C4-2B (cell line): ENCODE measurements around the gene EBP.
"Not testable (repeated sequence)": the region's sequence is repeated elsewhere in the genome, so short reads cannot be mapped to it uniquely, and the experiment has no call there.

Experiments
- H3K27ac ChIP-seq: fragments of 450-650 bp; 2 replicates; pipeline ENCODE4 v1.5.1; 2017
- CTCF ChIP-seq: fragments of 450-650 bp; conservative IDR thresholded peaks from 2 replicates; pipeline ENCODE4 v1.5.1; 2017; ENCODE audit warnings: mild to moderate bottlenecking
- ZFX ChIP-seq: fragments of 450-650 bp; IDR thresholded peaks from 2 replicates; pipeline ENCODE4 v1.6.1; 2017

EBP gene

DNA sequence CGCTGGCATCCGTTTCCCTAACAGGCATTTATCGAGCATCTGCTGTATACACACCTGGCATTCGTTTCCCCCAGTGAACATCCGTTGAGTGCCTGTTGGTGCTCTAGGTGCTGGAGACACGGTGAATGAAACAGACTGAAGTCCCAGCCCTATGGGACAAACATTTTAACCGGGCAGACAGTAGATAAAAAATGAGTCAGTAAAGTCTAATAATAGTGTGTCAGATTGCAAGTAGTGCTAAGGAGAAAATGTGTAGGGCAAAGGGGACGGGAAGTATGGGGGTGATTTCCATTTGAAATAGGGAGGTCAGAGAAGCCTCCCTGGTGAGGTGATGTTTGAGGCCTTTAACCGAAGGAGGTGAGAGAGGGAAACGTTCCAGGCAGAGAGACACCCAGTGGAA, 5.3 kb upstream of the EBP start:
- TF ChIP-seq ZFX = no peak
- TF ChIP-seq CTCF = no peak
- no peak overlapping the region for H3K27ac ChIP-seq

DNA sequence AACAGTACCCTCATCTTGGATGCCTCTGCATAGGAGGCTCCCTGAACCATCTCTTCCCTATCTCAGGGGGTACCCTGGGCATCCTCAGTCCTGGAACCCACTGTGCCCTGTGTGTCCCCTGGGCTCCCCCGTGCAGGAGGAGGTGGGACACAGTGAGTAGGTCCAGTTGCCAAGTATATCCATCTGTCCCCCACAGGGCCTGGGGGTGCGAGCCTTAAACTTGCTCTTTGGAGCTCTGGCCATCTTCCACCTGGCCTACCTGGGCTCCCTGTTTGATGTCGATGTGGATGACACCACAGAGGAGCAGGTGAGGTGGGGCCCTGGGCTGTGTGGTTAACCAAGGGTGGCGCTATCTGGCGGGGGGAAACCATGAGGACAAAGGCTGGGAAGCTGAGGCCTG, 4.6 kb upstream of the EBP start:
- no peak overlapping the region for H3K27ac ChIP-seq

DNA sequence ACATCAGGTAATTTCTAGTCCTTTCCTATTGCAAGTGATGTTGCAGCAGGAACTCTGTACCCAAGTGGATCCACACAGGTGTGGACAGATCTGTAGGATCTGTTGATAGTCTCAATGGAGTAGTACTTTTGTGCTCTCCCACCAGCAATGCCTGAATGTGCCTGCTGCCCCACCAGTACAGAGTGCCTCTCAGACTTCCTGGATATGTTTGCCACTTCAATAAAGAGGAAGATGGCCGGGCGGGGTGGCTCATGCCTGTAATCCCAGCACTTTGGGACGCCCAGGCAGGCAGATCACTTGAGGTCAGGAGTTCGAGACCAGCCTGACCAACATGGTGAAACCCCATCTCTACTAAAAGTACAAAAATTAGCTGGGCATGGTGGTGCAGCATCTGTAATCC, 2.1 kb upstream of the EBP start:
- H3K27ac ChIP-seq = not testable (repeated sequence)

More for the DNA sequence above, 4.6 kb upstream of the EBP start:
- TF ChIP-seq CTCF = no peak
- no peak for TF ChIP-seq ZFX

DNA sequence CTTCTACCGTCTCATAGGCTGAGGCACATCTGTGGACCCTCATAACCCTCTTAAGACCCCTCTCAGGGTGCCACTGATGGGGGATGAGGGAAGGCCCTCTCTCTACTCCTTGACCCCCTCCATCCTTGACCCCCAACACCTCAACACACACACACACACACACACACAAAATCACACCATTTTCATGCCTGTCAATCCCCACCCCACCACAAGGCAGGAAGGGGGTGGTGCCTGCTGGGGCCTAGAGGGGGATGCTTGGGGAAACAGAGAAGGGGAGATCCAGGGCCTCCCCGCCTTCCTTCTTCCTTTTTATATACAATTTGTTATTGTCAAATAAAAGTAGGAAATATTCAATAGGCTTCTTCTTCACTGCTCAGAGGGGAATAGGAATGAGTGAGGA, 1.2 kb upstream of the EBP start:
- peak overlapping the region; percentile 90 for H3K27ac ChIP-seq
- TF ChIP-seq ZFX (no peak), CTCF (no peak)

GRCh38 chrX:48520976-48521352, 644 bp upstream of the EBP start:
- peak overlapping the region; percentile 90 for H3K27ac ChIP-seq
- TF ChIP-seq CTCF (no peak), ZFX (no peak)

GRCh38 chrX:48522291-48522690, 683 bp downstream of the EBP start:
- H3K27ac ChIP-seq = peak overlapping the region; percentile 90
- no peak for TF ChIP-seq CTCF
- TF ChIP-seq ZFX = no peak

GRCh38 chrX:48523682-48524081, 2.1 kb downstream of the EBP start:
- TF ChIP-seq ZFX (no peak), CTCF (no peak)
- H3K27ac ChIP-seq = no peak overlapping the region

DNA sequence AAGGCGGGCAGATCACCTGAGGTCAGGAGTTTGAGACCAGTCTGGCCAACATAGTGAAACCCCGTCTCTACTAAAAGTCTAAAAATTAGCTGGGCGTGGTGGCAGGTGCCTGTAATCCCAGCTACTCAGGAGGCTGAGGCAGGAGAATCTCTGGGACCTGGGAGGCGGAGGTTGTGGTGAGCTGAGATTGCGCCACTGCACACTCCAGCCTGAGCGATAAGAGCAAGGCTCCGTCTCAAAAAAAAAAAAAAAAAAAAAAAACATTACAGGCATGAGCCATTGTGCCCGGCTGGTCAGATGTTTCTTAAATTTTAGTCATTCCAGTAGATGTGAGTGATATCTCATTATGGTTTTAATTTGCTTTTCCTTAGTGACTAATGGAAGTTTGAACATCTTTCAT, 4.2 kb downstream of the EBP start:
- H3K27ac ChIP-seq = not testable (repeated sequence)

- H3K27ac ChIP-seq = no peak overlapping the region
- TF ChIP-seq CTCF = no peak
- no peak for TF ChIP-seq ZFX
Observed at GRCh38 chrX:48530736-48531135, 9.1 kb downstream of the EBP start.
